Panc1 (cell line): ENCODE data around the gene FGGY. TPM values are rescaled to one million over a fixed set of nuclear protein-coding genes. Genes with fewer than 3 reads are reported as not detected.
"Not testable (repeated sequence)": the region's sequence is repeated elsewhere in the genome, so short reads cannot be mapped to it uniquely, and the experiment has no call there.

Experiments used
- ATAC-seq: fragments of 200-7000 bp; cut with Tn5 transposase; 2 replicates; pipeline ENCODE4 v1.9.1; 2020; ENCODE audit warnings: mild to moderate bottlenecking, moderate library complexity
- BruUV-seq: library from RNA; stranded (reverse); fragments of 400-500 nt; replicated peaks from 2 replicates; lab custom pipeline; 2021; lab: Mats Ljungman, UMichigan
- CTCF ChIA-PET: fragments of 300-600 bp; sonication (Branson Sonifier 250); formaldehyde crosslinking; loops from one replicate; lab custom pipeline; 2022; ENCODE audit warnings: antibody characterized with exemption; lab: Charles Lee
- POLR2A ChIA-PET: fragments of 300-600 bp; sonication (Branson Sonifier 250); formaldehyde crosslinking; loops from one replicate; lab custom pipeline; 2022; ENCODE audit warnings: antibody characterized with exemption; lab: Charles Lee
- DNase-seq: peaks from one replicate; pipeline ENCODE4 v3.0.0-alpha.2; 2010; ENCODE audit warnings: low read depth, low spot score
- H3K27ac ChIP-seq: 2 replicates; pipeline ENCODE4 v1.5.1; 2011; ENCODE audit warnings: mild to moderate bottlenecking, low read length, inconsistent platforms
- H3K27me3 ChIP-seq: fragments of 200-500 bp; sonication (Bioruptor generic); 2 replicates; pipeline ENCODE4 v1.6.0; 2014; ENCODE audit warnings: low read length, inconsistent platforms; ENCODE audit not compliant: control insufficient read depth, insufficient read depth
- H3K36me3 ChIP-seq: fragments of 200-500 bp; sonication (Bioruptor generic); 2 replicates; pipeline ENCODE4 v1.5.1; 2014; ENCODE audit warnings: inconsistent platforms, mild to moderate bottlenecking, low read length, moderate library complexity; ENCODE audit not compliant: control insufficient read depth, insufficient read depth
- H3K4me1 ChIP-seq: 2 replicates; pipeline ENCODE4 v1.5.1; 2011; ENCODE audit warnings: inconsistent platforms, mild to moderate bottlenecking, low read length, moderate library complexity; ENCODE audit not compliant: control insufficient read depth, insufficient read depth
- H3K4me3 ChIP-seq, 2 experiments: 2 replicates each; pipeline ENCODE4 v1.5.1; 2011 to 2012; ENCODE audit warnings: low read depth in 2 of 2, low read length in 2 of 2, mild to moderate bottlenecking in 2 of 2, inconsistent platforms in 1 of 2, moderate library complexity in 1 of 2
- H3K9me3 ChIP-seq: fragments of 200-500 bp; sonication (Bioruptor generic); 2 replicates; pipeline ENCODE4 v1.5.1; 2014; ENCODE audit warnings: low read depth, mild to moderate bottlenecking, inconsistent platforms, low read length, moderate library complexity; ENCODE audit not compliant: control insufficient read depth, insufficient read depth
- CTCF ChIP-seq: fragments of 450-650 bp; IDR thresholded peaks from 2 replicates; pipeline ENCODE4 v1.5.1; 2017; ENCODE audit warnings: mild to moderate bottlenecking
- POLR2AphosphoS5 ChIP-seq: IDR thresholded peaks from 2 replicates; pipeline ENCODE4 v1.6.1; 2012; ENCODE audit warnings: mild to moderate bottlenecking, low read depth, low read length, moderate library complexity
- SIN3A ChIP-seq: IDR thresholded peaks from 2 replicates; pipeline ENCODE4 v1.6.1; 2012; ENCODE audit warnings: low read depth, mild to moderate bottlenecking, low read length, moderate library complexity, borderline replicate concordance; ENCODE audit not compliant: insufficient read depth
- TCF7L2 ChIP-seq: IDR thresholded peaks from 2 replicates; pipeline ENCODE4 v1.6.1; 2011; ENCODE audit warnings: mild to moderate bottlenecking, low read depth, low read length, inconsistent platforms
- in situ Hi-C: cut with HindIII; loops from 2 replicates; pipeline ENCODE4 v1.10.0; 2016; ENCODE audit warnings: low sequenced_read_pairs, low pct_unique_long_range_greater_than_20kb
- intact Hi-C: fragments of 100-400 bp; cut with micrococcal nuclease; formaldehyde crosslinking; loops from one replicate; pipeline ENCODE4 v1.10.0; 2022; ENCODE audit not compliant: unreplicated experiment
- total RNA-seq: library from RNA; stranded (reverse); gene quantifications from one replicate; pipeline ENCODE4 v1.2.1, GENCODE V29; 2021; ENCODE audit not compliant: unreplicated experiment
- TF ChIP-seq, protein P1 (sequence below), 2 experiments: IDR thresholded peaks; 2 replicates each; pipeline ENCODE4 v1.6.1; 2011 to 2012; ENCODE audit warnings: low read depth in 2 of 2, control low read depth in 1 of 2, low read length in 1 of 2, mild to moderate bottlenecking in 1 of 2, moderate library complexity in 1 of 2; ENCODE audit not compliant: insufficient read depth in 1 of 2

The FGGY gene
- total RNA-seq, 1 experiment from 2014 or later = 15.5 TPM

- ATAC-seq = no peak
- no peaks in the 10 kb centered on the region for H3K4me1 ChIP-seq
- intact Hi-C loops = no loop called here
- H3K4me3 ChIP-seq = no peak overlapping the region
- ChIA-PET CTCF (no interaction called here), POLR2A (no interaction called here)
- no peak overlapping the region for H3K27ac ChIP-seq
- in situ Hi-C loops = no loop called here
- TF ChIP-seq POLR2AphosphoS5 (no peak), SIN3A (no peak), CTCF (no peak)
- no peaks in the 10 kb centered on the region for H3K9me3 ChIP-seq
- H3K36me3 ChIP-seq = no peaks in the 10 kb centered on the region
- BruUV-seq = no TSS peak
- no peaks in the 10 kb centered on the region for H3K27me3 ChIP-seq
- no peak for DNase-seq
Observed at GRCh38 chr1:59641836-59642235, 344.9 kb downstream of the FGGY start.

GRCh38 chr1:59643526-59643925 is 346.6 kb downstream of the FGGY start:
- H3K4me3 ChIP-seq = no peak overlapping the region
- in situ Hi-C loops (no loop called here), intact Hi-C loops (no loop called here)
- H3K36me3 ChIP-seq = no peaks in the 10 kb centered on the region
- H3K4me1 ChIP-seq = no peaks in the 10 kb centered on the region
- H3K27me3 ChIP-seq = no peaks in the 10 kb centered on the region
- ATAC-seq = no peak
- no peak for DNase-seq
- no peak overlapping the region for H3K27ac ChIP-seq
- POLR2A ChIA-PET = no interaction called here
- no peaks in the 10 kb centered on the region for H3K9me3 ChIP-seq
- no peak for TF ChIP-seq TCF7L2
- BruUV-seq = no TSS peak
- CTCF ChIA-PET = no interaction called here

GRCh38 chr1:59645893-59646292 is 349.0 kb downstream of the FGGY start:
- no TSS peak for BruUV-seq
- Histone ChIP-seq H3K27me3 (no peaks in the 10 kb centered on the region), H3K36me3 (no peaks in the 10 kb centered on the region), H3K9me3 (no peaks in the 10 kb centered on the region), H3K4me3 (no peak overlapping the region), H3K27ac (no peak overlapping the region), H3K4me1 (no peaks in the 10 kb centered on the region)
- TF ChIP-seq, protein P1, sequence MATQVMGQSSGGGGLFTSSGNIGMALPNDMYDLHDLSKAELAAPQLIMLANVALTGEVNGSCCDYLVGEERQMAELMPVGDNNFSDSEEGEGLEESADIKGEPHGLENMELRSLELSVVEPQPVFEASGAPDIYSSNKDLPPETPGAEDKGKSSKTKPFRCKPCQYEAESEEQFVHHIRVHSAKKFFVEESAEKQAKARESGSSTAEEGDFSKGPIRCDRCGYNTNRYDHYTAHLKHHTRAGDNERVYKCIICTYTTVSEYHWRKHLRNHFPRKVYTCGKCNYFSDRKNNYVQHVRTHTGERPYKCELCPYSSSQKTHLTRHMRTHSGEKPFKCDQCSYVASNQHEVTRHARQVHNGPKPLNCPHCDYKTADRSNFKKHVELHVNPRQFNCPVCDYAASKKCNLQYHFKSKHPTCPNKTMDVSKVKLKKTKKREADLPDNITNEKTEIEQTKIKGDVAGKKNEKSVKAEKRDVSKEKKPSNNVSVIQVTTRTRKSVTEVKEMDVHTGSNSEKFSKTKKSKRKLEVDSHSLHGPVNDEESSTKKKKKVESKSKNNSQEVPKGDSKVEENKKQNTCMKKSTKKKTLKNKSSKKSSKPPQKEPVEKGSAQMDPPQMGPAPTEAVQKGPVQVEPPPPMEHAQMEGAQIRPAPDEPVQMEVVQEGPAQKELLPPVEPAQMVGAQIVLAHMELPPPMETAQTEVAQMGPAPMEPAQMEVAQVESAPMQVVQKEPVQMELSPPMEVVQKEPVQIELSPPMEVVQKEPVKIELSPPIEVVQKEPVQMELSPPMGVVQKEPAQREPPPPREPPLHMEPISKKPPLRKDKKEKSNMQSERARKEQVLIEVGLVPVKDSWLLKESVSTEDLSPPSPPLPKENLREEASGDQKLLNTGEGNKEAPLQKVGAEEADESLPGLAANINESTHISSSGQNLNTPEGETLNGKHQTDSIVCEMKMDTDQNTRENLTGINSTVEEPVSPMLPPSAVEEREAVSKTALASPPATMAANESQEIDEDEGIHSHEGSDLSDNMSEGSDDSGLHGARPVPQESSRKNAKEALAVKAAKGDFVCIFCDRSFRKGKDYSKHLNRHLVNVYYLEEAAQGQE (IDR thresholded peaks at IDR 0.05; ENCODE audit: insufficient read depth in 1 of 2, low read depth in 2 of 2, low read length in 1 of 2) = no peak
- no peak for TF ChIP-seq SIN3A
- no peak for TF ChIP-seq TCF7L2
- no peak for TF ChIP-seq POLR2AphosphoS5
- in situ Hi-C loops = no loop called here
- ChIA-PET POLR2A (no interaction called here), CTCF (interaction anchor here (0.6 kb wide), 1 partner anchor 679 kb away, joined by 3 read pairs; no protein-coding TSS in a partner anchor)
- intact Hi-C loops = no loop called here
- DNase-seq (no peak), ATAC-seq (no peak)

DNA sequence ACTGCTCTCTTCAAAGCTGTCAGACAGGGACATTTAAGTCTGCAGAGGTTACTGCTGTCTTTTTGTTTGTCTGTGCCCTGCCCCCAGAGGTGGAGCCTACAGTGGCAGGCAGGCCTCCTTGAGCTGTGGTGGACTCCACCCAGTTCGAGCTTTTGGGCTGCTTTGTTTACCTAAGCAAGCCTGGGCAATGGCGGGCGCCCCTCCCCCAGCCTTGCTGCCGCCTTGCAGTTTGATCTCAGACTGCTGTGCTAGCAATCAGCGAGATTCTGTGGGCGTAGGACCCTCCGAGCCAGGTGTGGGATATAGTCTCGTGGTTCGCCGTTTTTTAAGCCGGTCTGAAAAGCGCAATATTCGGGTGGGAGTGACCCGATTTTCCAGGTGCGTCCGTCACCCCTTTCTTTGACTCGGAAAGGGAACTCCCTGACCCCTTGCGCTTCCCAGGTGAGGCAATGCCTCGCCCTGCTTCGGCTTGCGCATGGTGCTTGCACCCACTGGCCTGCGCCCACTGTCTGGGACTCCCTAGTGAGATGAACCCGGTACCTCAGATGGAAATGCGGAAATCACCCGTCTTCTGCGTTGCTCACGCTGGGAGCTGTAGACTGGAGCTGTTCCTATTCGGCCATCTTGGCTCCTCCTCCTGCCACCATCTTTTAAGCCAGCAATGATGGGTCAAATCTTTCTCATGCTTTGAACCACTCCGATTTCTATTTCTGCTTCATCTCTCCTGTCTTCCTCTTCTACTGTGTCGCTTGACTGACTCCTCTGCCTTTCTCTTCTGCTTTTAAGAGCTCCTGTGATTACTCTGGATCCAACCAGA is 356.5 kb downstream of the FGGY start:
- H3K27me3 ChIP-seq, H3K4me1 ChIP-seq, H3K36me3 ChIP-seq, CTCF ChIA-PET, ATAC-seq, H3K4me3 ChIP-seq, POLR2A ChIA-PET, intact Hi-C loops, H3K9me3 ChIP-seq, BruUV-seq, H3K27ac ChIP-seq, DNase-seq, in situ Hi-C loops: not testable (repeated sequence)
